ENCODE measurements around the gene RAET1E. TPM values are rescaled to one million over a fixed set of nuclear protein-coding genes. Genes with fewer than 3 reads are reported as not detected.

Gene RAET1E
- total and polyA plus RNA-seq, 9 of the 15 experiments (the other 6 are each of a cell fraction or from before 2014, with no cell fraction given): not detected

DNA sequence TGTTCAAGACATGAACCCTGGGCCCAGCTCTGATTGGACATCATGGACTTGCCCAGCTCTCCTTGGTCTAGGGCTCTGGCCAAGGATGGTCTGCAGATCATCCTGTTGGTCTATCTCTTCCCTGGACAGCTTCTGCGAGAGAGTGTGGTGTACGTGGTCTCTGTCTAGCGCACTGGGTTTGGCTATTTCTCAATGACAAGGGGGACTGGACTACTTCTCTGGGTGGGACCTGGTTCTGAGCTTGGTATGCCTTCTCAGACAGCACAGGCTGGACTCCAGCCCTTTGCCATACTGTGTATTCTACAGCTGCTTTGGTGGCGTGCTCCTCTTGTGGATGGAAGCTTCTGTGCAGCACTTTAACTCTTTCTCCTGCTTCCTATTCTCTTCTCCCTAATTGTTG is 8.5 kb upstream of the RAET1E start (continued):
- TF ChIP-seq E2F6 (IDR thresholded peaks at IDR 0.05; ENCODE audit: borderline replicate concordance in 1 of 2, extremely low read depth in 1 of 2, insufficient read depth in 1 of 2, insufficient read length in 1 of 2, low read depth in 1 of 2, low read length in 1 of 2, poor library complexity in 1 of 2, severe bottlenecking in 1 of 2) (no peak), ZNF408 (CRISPR knock-in tag; IDR thresholded peaks at IDR 0.05; ENCODE audit: low read depth) (no peak), MCM3 (IDR thresholded peaks at IDR 0.05) (no peak), THRAP3 (IDR thresholded peaks at IDR 0.05; ENCODE audit: borderline replicate concordance) (no peak), ZZZ3 (IDR thresholded peaks at IDR 0.05) (no peak), ELK1 (CRISPR knock-in tag; IDR thresholded peaks at IDR 0.05) (no peak), ZNF695 (CRISPR knock-in tag; IDR thresholded peaks at IDR 0.05) (no peak)

DNA sequence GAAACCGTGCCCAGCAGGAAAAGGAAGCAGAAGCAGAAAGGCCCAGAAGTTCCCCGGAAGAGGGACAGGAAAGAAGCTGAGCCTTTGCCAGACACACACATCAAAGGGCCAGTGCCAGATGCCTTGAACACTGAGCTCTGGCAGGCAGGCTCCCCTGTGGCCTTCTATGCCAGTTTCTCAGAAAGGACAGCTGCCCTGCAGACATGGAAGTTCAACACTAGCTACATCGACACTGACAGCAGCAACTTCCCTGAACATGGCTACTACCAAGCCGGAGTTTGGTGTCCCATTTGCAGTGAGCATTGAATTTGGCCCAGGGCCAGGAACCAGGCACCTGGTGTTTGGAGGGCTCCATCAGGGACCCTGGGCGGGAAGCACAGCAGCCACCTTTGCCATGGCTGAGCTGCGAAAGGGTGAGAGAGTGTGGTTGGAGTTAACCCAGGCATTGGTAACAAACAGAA is 8.0 kb upstream of the RAET1E start:
- ChIA-PET CTCF (ENCODE audit: low intra/inter-chr PET ratio) (interaction anchor here (0.6 kb wide), 1 partner anchor 1234 kb away, joined by 3 read pairs; no protein-coding TSS in a partner anchor), POLR2A (interaction anchor here (0.6 to 2.0 kb wide), 3 partner anchors 8 to 33 kb away, joined by 3 to 10 read pairs (median 7); no protein-coding TSS in a partner anchor)
- Histone ChIP-seq H3K36me3 (ENCODE audit: control insufficient read depth, insufficient read depth, low read length) (no peaks in the 10 kb centered on the region), H3K79me2 (ENCODE audit: control insufficient read depth, insufficient read depth, low read length) (no peaks in the 10 kb centered on the region), H4K20me1 (replicated peaks; ENCODE audit: control insufficient read depth, insufficient read depth, low read length) (no peaks in the 10 kb centered on the region), H3K27ac (ENCODE audit: extremely low read depth, low read depth, low read length) (no peak overlapping the region), H3K9me1 (ENCODE audit: control insufficient read depth, insufficient read depth, low read length) (no peaks in the 10 kb centered on the region), H3K9me3 (replicated peaks; ENCODE audit: control insufficient read depth, insufficient read depth, low read depth, low read length) (peaks cover 4% of the 10 kb centered on the region; the same call in 1 of the 2 replicates), H3K4me2 (ENCODE audit: insufficient read depth, low read length) (no peak overlapping the region), H3K27me3 (ENCODE audit: control insufficient read depth in 2 of 2, insufficient read depth in 2 of 2, low read length in 2 of 2) (peaks cover 23 to 60% of the 10 kb centered on the region in 2 experiments; a peak in 4 of 5 replicates), H3K4me3 (no peak overlapping the region), H3K4me1 (replicated peaks in 1 of 2; ENCODE audit: control insufficient read depth in 2 of 2, insufficient read depth in 2 of 2, low read length in 2 of 2) (peaks cover 0 to 9% of the 10 kb centered on the region in 2 experiments; a peak in 1 of 5 replicates), H2AFZ (ENCODE audit: low read depth, low read length) (no peak overlapping the region), H3K9ac (ENCODE audit: insufficient read depth in 1 of 2, low read depth in 2 of 2, low read length in 2 of 2) (no peak overlapping the region)
- BruUV-seq (replicated peaks): no TSS peak
- FAIRE-seq (no peak), DNase-seq (ENCODE audit: extremely low read depth in 1 of 4, low spot score in 3 of 4) (no peak), ATAC-seq (no peak)
- intact Hi-C loops (cut with micrococcal nuclease): no loop called here
- in situ Hi-C loops (cut with MboI): loop anchor here (25.0 kb wide), 1 partner anchor 869 kb away; no protein-coding TSS in a partner anchor
- peak; percentile 91 for TF ChIP-seq NFIC (IDR thresholded peaks at IDR 0.05)
- peak; percentile 37; the same call in 1 of the 2 replicates for TF ChIP-seq NFIX (CRISPR knock-in tag; IDR thresholded peaks at IDR 0.05; ENCODE audit: low read depth)
- TF ChIP-seq MAFF (IDR thresholded peaks at IDR 0.05; ENCODE audit: low read length): no peak
- under 1% methylated on average over 6 of the region's 6 CpGs for WGBS (ENCODE audit: insufficient coverage, low coverage, missing lambda C conversion rate)

Measured in K562 (cell line).